Measurements from ENCODE around the gene HECW1.

GRCh38 chr7:43076189-43076605 lies 36.2 kb upstream of the HECW1 start:
- TF ChIP-seq EZH2phosphoT487 (IDR thresholded peaks at IDR 0.05; ENCODE audit: insufficient read depth, low read depth) (no peak), EZH2 (IDR thresholded peaks at IDR 0.05; ENCODE audit: insufficient read depth, poor library complexity, severe bottlenecking) (no peak)
